B cell (primary cell): ENCODE data around the gene ST6GALNAC3.

Experiments used
- EZH2 ChIP-seq: IDR thresholded peaks from 2 replicates; pipeline ENCODE4 v1.6.1; 2012; ENCODE audit warnings: borderline replicate concordance, low read depth, mild to moderate bottlenecking, moderate library complexity, low read length; ENCODE audit not compliant: insufficient read depth, poor library complexity, severe bottlenecking
- TF ChIP-seq, protein P1 (sequence below): fragments of 200-600 bp; IDR thresholded peaks from one replicate; pipeline ENCODE4 v1.8.0; 2022; ENCODE audit warnings: antibody characterized with exemption, mild to moderate bottlenecking

DNA sequence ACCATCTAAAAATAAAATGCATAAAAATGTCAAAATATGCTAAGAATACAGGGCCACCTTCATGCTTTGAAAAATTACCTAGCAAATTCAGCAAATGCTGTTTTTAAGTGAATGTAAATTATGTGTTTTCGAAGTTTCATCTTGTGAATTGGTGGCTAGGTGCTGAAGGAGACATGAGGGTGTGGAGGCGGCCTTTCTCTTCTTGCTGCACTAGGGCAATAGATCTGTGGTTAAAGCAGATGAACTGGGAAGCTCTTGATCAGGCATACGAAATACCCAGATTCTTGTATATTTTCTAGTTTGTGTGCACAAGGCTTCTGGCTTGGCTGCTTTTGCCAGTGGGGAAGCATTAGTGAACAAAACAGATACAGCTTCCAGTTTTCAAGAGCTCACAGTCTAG, 224.5 kb downstream of the ST6GALNAC3 start:
- TF ChIP-seq, protein P1, sequence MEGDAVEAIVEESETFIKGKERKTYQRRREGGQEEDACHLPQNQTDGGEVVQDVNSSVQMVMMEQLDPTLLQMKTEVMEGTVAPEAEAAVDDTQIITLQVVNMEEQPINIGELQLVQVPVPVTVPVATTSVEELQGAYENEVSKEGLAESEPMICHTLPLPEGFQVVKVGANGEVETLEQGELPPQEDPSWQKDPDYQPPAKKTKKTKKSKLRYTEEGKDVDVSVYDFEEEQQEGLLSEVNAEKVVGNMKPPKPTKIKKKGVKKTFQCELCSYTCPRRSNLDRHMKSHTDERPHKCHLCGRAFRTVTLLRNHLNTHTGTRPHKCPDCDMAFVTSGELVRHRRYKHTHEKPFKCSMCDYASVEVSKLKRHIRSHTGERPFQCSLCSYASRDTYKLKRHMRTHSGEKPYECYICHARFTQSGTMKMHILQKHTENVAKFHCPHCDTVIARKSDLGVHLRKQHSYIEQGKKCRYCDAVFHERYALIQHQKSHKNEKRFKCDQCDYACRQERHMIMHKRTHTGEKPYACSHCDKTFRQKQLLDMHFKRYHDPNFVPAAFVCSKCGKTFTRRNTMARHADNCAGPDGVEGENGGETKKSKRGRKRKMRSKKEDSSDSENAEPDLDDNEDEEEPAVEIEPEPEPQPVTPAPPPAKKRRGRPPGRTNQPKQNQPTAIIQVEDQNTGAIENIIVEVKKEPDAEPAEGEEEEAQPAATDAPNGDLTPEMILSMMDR: no peak
- no peak for TF ChIP-seq EZH2
